Measurements from ENCODE around the gene LY6G5C.

- TF ChIP-seq POLR2A (IDR thresholded peaks at IDR 0.05), result no peak
- TF ChIP-seq CTCF (IDR thresholded peaks at IDR 0.05), result peak in 4 of 6 experiments; percentile 53 to 78 (median 63)
These were observed 48.1 kb upstream of the LY6G5C start, which contains the start of gene DDAH2 for GRCh38 chr6:31728767-31729514.

Data from esophagus squamous epithelium (tissue), 4 donors.